ENCODE measurements around the gene MYMK.

Gene MYMK

DNA sequence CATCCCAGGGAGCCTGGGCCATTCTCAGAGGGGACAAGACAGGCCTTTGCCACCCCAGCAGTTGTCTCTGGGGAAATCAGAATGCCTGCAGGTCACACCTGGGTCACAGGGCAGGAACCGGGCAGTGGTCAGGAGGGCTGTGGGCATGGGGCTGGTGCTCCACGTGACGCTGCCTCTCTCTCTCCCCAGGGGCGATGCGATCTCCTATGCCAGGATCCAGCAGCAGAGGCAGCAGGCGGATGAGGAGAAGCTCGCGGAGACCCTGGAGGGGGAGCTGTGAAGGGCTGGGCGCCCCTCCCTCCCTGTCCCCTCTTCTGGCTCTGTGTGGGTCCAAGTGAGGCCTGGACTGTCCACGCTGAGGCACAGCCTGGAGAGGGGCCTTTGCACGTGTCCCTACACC, 56.4 kb downstream of the MYMK start:
- DNase-seq (ENCODE audit: low read depth in 2 of 2) = no peak

DNA sequence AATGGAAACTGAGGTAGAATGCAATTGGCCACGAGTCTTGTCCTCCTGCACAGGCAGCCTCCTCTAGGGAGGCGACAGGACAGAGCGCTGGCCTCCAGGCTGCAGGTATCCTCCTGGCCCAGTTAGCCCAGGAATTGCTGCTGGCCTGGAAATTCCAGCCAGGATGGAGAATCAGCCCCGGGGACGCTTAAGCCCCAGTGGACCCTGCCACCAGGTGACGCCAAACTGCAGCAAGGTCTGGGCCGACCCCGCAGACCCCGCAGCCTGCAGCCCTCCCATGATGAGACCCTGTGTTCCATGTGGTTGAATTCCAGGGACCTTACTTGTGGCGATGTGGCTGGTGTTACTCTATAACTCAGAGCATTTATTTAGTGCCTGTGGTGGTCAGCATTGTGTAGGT, 57.7 kb downstream of the MYMK start:
- no peak for DNase-seq (ENCODE audit: low read depth in 2 of 2)

DNA sequence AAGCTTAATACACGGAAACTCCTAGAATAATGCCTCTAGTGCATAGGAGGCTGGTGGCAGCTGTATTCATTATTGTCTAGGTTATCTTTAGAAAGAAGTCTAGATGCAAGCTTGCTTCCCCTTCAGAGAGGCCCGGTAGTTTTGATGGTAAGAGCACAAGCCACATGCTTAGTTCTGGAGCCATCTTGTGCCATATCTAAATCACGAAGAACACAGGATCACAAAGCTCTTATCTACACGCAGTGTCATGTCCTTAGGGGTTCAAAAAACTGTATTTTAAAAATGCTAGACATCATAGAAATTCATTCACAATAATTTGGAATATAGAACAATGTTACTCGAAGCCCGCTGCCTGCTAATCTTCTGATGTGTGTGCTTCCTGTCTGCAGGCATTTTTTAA, 58.8 kb downstream of the MYMK start:
- no peak for DNase-seq (ENCODE audit: low read depth in 2 of 2)

DNA sequence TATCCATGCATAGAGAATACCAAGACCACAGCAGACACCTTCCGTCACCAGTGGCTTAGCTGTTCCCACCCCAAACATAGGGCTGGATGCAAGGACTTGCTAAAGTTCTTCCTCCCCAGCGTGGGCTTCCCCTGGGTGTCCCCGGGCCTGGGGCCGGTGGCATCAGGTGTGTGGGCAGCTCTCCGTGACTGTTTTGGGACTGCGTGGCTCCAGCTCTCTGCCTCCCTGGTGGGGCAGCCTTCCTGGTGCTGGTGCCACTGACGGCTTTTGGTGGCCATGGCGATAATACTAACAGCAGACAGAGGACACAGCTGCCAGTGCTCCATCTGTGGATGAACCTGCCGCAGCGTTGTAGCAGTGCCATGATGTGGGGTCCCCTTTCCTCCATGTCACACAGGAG, 60.1 kb downstream of the MYMK start:
- DNase-seq (ENCODE audit: low read depth in 2 of 2) = no peak

Data from fibroblast of skin of left biceps (primary cell).